OCI-LY1 (cell line): ENCODE results near the gene LINGO1.

Experiments
- EZH2 ChIP-seq: fragments of 200-600 bp; sonication (generic), shearing (Covaris generic); IDR thresholded peaks from 2 replicates; pipeline ENCODE4 v1.8.0; 2017; ENCODE audit warnings: borderline replicate concordance, mixed run types, mild to moderate bottlenecking, antibody characterized with exemption, low read length, moderate library complexity, mixed read lengths
- TF ChIP-seq, protein P1 (sequence below): fragments of 200-600 bp; sonication (generic), shearing (Covaris generic); IDR thresholded peaks from 2 replicates; pipeline ENCODE4 v1.5.1; 2017; ENCODE audit warnings: mild to moderate bottlenecking, antibody characterized with exemption, low read length, moderate library complexity, mixed read lengths

DNA sequence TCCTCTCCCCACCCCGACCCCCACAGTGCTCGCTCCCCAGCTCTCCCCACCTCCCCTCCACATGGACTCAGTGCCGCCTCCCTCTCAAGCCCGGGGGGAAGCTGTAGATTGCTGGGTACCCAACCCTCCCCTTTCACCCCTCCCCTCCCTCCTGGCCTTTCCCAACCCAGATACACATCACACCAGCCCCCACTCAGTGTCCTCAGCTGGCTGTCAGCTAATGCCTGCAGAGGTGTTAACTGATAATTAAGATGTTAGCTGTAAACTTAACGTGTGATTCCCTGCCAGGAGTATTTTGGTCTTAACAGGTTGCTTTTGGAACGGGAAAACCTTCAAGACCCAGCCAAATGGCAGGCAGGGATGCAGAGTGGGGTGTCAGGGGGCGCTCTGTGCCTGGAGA lies 39.4 kb upstream of the LINGO1 start:
- TF ChIP-seq, protein P1, sequence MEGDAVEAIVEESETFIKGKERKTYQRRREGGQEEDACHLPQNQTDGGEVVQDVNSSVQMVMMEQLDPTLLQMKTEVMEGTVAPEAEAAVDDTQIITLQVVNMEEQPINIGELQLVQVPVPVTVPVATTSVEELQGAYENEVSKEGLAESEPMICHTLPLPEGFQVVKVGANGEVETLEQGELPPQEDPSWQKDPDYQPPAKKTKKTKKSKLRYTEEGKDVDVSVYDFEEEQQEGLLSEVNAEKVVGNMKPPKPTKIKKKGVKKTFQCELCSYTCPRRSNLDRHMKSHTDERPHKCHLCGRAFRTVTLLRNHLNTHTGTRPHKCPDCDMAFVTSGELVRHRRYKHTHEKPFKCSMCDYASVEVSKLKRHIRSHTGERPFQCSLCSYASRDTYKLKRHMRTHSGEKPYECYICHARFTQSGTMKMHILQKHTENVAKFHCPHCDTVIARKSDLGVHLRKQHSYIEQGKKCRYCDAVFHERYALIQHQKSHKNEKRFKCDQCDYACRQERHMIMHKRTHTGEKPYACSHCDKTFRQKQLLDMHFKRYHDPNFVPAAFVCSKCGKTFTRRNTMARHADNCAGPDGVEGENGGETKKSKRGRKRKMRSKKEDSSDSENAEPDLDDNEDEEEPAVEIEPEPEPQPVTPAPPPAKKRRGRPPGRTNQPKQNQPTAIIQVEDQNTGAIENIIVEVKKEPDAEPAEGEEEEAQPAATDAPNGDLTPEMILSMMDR = no peak
- TF ChIP-seq EZH2 = no peak
